Neural cell (in vitro differentiated cells): Measurements from ENCODE around the gene SYNC. TPM values are rescaled to one million over a fixed set of nuclear protein-coding genes. Genes with fewer than 3 reads are reported as not detected.
"Not testable (repeated sequence)": the region's sequence is repeated elsewhere in the genome, so short reads cannot be mapped to it uniquely, and the experiment has no call there.

Experiments
- H2AFZ ChIP-seq: fragments of 200-600, 300-800 bp; sonication (generic), shearing (Covaris generic); 2 replicates; pipeline ENCODE4 v1.6.0; 2014; ENCODE audit warnings: low read depth, mild to moderate bottlenecking, antibody characterized with exemption, low read length, moderate library complexity
- H3F3A ChIP-seq: fragments of 200-600 bp; shearing (Covaris generic); 2 replicates; pipeline ENCODE4 v1.6.1; 2016; ENCODE audit warnings: mild to moderate bottlenecking, moderate library complexity, mixed read lengths, antibody characterized with exemption, low read length; ENCODE audit not compliant: insufficient read depth, poor library complexity, severe bottlenecking
- H3K27ac ChIP-seq: fragments of 200-600, 300-800 bp; sonication (generic), shearing (Covaris generic); 2 replicates; pipeline ENCODE4 v1.5.1; 2014; ENCODE audit warnings: mild to moderate bottlenecking, low read length, moderate library complexity
- H3K27me3 ChIP-seq: fragments of 300-800, 200-600 bp; sonication (generic), shearing (Covaris generic); 2 replicates; pipeline ENCODE4 v1.6.0; 2014; ENCODE audit warnings: mild to moderate bottlenecking, low read depth, low read length, moderate library complexity; ENCODE audit not compliant: insufficient read depth
- H3K36me3 ChIP-seq: fragments of 300-800, 200-600 bp; sonication (generic), shearing (Covaris generic); 2 replicates; pipeline ENCODE4 v1.5.1; 2014; ENCODE audit warnings: mild to moderate bottlenecking, antibody characterized with exemption, low read length, moderate library complexity; ENCODE audit not compliant: insufficient read depth
- H3K4me2 ChIP-seq: fragments of 300-800, 200-600 bp; sonication (generic), shearing (Covaris generic); 2 replicates; pipeline ENCODE4 v1.6.0; 2014; ENCODE audit warnings: mild to moderate bottlenecking, low read length
- H3K4me3 ChIP-seq: fragments of 300-800, 200-600 bp; sonication (generic), shearing (Covaris generic); 2 replicates; pipeline ENCODE4 v1.5.1; 2014; ENCODE audit warnings: mild to moderate bottlenecking, low read length, moderate library complexity
- H3K79me2 ChIP-seq: fragments of 200-600 bp; shearing (Covaris generic); replicated peaks from 2 replicates; pipeline ENCODE4 v1.6.0; 2014; ENCODE audit warnings: mild to moderate bottlenecking, low read length, moderate library complexity; ENCODE audit not compliant: insufficient read depth
- H3K9ac ChIP-seq: fragments of 300-800, 200-600 bp; sonication (generic), shearing (Covaris generic); 2 replicates; pipeline ENCODE4 v1.6.1; 2016; ENCODE audit warnings: mild to moderate bottlenecking, low read length, mixed read lengths
- H3K9me2 ChIP-seq: fragments of 200-600 bp; shearing (Covaris generic); 2 replicates; pipeline ENCODE4 v1.6.1; 2016; ENCODE audit warnings: mild to moderate bottlenecking, low read length, mixed read lengths; ENCODE audit not compliant: insufficient read depth
- H3K9me3 ChIP-seq: fragments of 200-600, 300-800 bp; sonication (generic), shearing (Covaris generic); 2 replicates; pipeline ENCODE4 v1.6.1; 2016; ENCODE audit warnings: mild to moderate bottlenecking, mixed run types, low read length, moderate library complexity, mixed read lengths
- H4K20me1 ChIP-seq: fragments of 200-600 bp; shearing (Covaris generic); 2 replicates; pipeline ENCODE4 v1.6.1; 2016; ENCODE audit warnings: mild to moderate bottlenecking, mixed run types; ENCODE audit not compliant: insufficient read depth
- CTCF ChIP-seq: fragments of 450-650 bp; IDR thresholded peaks from 2 replicates; pipeline ENCODE4 v1.5.1; 2014; ENCODE audit warnings: antibody characterized with exemption, mild to moderate bottlenecking, moderate library complexity; ENCODE audit not compliant: poor library complexity, severe bottlenecking
- EP300 ChIP-seq: fragments of 450-650 bp; conservative IDR thresholded peaks from 2 replicates; pipeline ENCODE4 v1.6.1; 2014; ENCODE audit warnings: antibody characterized with exemption, mild to moderate bottlenecking, moderate library complexity; ENCODE audit not compliant: poor library complexity, severe bottlenecking
- EZH2 ChIP-seq: fragments of 200-600, 300-800 bp; shearing (Covaris generic), sonication (generic); IDR thresholded peaks from 2 replicates; pipeline ENCODE4 v1.6.1; 2014; ENCODE audit warnings: antibody characterized with exemption, low read length, borderline replicate concordance, mild to moderate bottlenecking; ENCODE audit not compliant: insufficient read depth, poor library complexity, severe bottlenecking
- MXI1 ChIP-seq: fragments of 450-650 bp; conservative IDR thresholded peaks from 2 replicates; pipeline ENCODE4 v1.6.1; 2014; ENCODE audit warnings: antibody characterized with exemption, mild to moderate bottlenecking; ENCODE audit not compliant: poor library complexity, severe bottlenecking
- POLR2AphosphoS5 ChIP-seq: IDR thresholded peaks from 2 replicates; pipeline ENCODE4 v1.6.1; 2012
- RAD21 ChIP-seq: fragments of 450-650 bp; conservative IDR thresholded peaks from 2 replicates; pipeline ENCODE4 v1.6.1; 2014; ENCODE audit warnings: antibody characterized with exemption, mild to moderate bottlenecking, moderate library complexity
- REST ChIP-seq: IDR thresholded peaks from 2 replicates; pipeline ENCODE4 v1.6.1; 2012; ENCODE audit warnings: borderline replicate concordance
- SMC3 ChIP-seq: fragments of 450-650 bp; conservative IDR thresholded peaks from 2 replicates; pipeline ENCODE4 v1.6.1; 2014; ENCODE audit warnings: antibody characterized with exemption, mild to moderate bottlenecking, moderate library complexity; ENCODE audit not compliant: poor library complexity
- TAF1 ChIP-seq: IDR thresholded peaks from 2 replicates; pipeline ENCODE4 v1.6.1; 2012; ENCODE audit warnings: low read depth
- polyA plus RNA-seq: library from polyadenylated mRNA; depleted of rRNA; stranded (reverse); fragments of >200 nt; gene quantifications from 2 replicates; pipeline ENCODE4 v1.2.3, GENCODE V29; 2014

SYNC gene
- polyA plus RNA-seq, 1 donor from 2014 or later = not detected

- Histone ChIP-seq H2AFZ (no peak overlapping the region), H3K9me3 (no peaks in the 10 kb centered on the region), H3K4me2 (no peak overlapping the region), H3K27me3 (no peaks in the 10 kb centered on the region), H3K9me2 (no peaks in the 10 kb centered on the region), H3K36me3 (no peaks in the 10 kb centered on the region), H3K9ac (no peak overlapping the region), H3F3A (no peaks in the 10 kb centered on the region), H4K20me1 (no peaks in the 10 kb centered on the region), H3K4me3 (no peak overlapping the region), H3K27ac (no peak overlapping the region), H3K79me2 (no peaks in the 10 kb centered on the region)
- TF ChIP-seq POLR2AphosphoS5 (no peak), EP300 (no peak), TAF1 (no peak), REST (no peak), SMC3 (no peak), CTCF (no peak), EZH2 (no peak), RAD21 (no peak), MXI1 (no peak)
Observed at GRCh38 chr1:32714277-32714676, 11.7 kb upstream of the SYNC start.

GRCh38 chr1:32713081-32713480, 10.5 kb upstream of the SYNC start:
- H4K20me1 ChIP-seq = no peaks in the 10 kb centered on the region
- H3F3A ChIP-seq = no peaks in the 10 kb centered on the region
- no peak overlapping the region for H3K27ac ChIP-seq
- no peaks in the 10 kb centered on the region for H3K27me3 ChIP-seq
- no peaks in the 10 kb centered on the region for H3K79me2 ChIP-seq
- no peak overlapping the region for H3K9ac ChIP-seq
- H3K9me2 ChIP-seq = no peaks in the 10 kb centered on the region
- H2AFZ ChIP-seq = no peak overlapping the region
- no peaks in the 10 kb centered on the region for H3K9me3 ChIP-seq
- H3K4me3 ChIP-seq = no peak overlapping the region
- no peak for TF ChIP-seq MXI1
- TF ChIP-seq EP300 = no peak
- no peak for TF ChIP-seq TAF1
- no peak for TF ChIP-seq EZH2
- TF ChIP-seq RAD21 = no peak
- TF ChIP-seq SMC3 = no peak
- TF ChIP-seq CTCF = no peak
- H3K4me2 ChIP-seq = no peak overlapping the region
- H3K36me3 ChIP-seq = no peaks in the 10 kb centered on the region

GRCh38 chr1:32711221-32711620, 8.7 kb upstream of the SYNC start:
- H3K4me3 ChIP-seq, H2AFZ ChIP-seq, H3K27ac ChIP-seq, H3K9ac ChIP-seq, H3K9me3 ChIP-seq, H4K20me1 ChIP-seq, H3K36me3 ChIP-seq, H3K27me3 ChIP-seq, H3K9me2 ChIP-seq, H3K4me2 ChIP-seq, H3K79me2 ChIP-seq, H3F3A ChIP-seq: not testable (repeated sequence)
